Measurements from ENCODE around the gene LRRC74B.

Gene LRRC74B

GRCh38 chr22:21074102-21074715 is 28.5 kb downstream of the LRRC74B start:
- no peak for TF ChIP-seq CTCF (IDR thresholded peaks at IDR 0.05; ENCODE audit: control extremely low read depth, extremely low read depth, low read depth, missing control alignments)
- no peak for DNase-seq (ENCODE audit: extremely low spot score)
- POLR2A ChIA-PET = no interaction called here
- CTCF ChIA-PET = interaction anchor here (1.0 to 1.9 kb wide), 2 partner anchors 10 to 28 kb away, joined by 3 to 7 read pairs; no protein-coding TSS in a partner anchor

- ChIA-PET POLR2A (no interaction called here), CTCF (no interaction called here)
- no peak for TF ChIP-seq CTCF (IDR thresholded peaks at IDR 0.05; ENCODE audit: control extremely low read depth, extremely low read depth, low read depth, missing control alignments)
- no peak for DNase-seq (ENCODE audit: extremely low spot score)
These were observed 29.9 kb downstream of the LRRC74B start for GRCh38 chr22:21075516-21076138.

GRCh38 chr22:21076912-21077625 is 31.3 kb downstream of the LRRC74B start:
- no peak for DNase-seq (ENCODE audit: extremely low spot score)
- TF ChIP-seq CTCF (IDR thresholded peaks at IDR 0.05; ENCODE audit: control extremely low read depth, extremely low read depth, low read depth, missing control alignments) = no peak
- POLR2A ChIA-PET = no interaction called here
- CTCF ChIA-PET = no interaction called here

GRCh38 chr22:21077884-21078508 is 32.2 kb downstream of the LRRC74B start:
- ChIA-PET CTCF (no interaction called here), POLR2A (no interaction called here)
- no peak for TF ChIP-seq CTCF (IDR thresholded peaks at IDR 0.05; ENCODE audit: control extremely low read depth, extremely low read depth, low read depth, missing control alignments)
- DNase-seq (ENCODE audit: extremely low spot score) = no peak

- POLR2A ChIA-PET = no interaction called here
- CTCF ChIA-PET = no interaction called here
- no peak for DNase-seq (ENCODE audit: extremely low spot score)
These were observed 33.2 kb downstream of the LRRC74B start for GRCh38 chr22:21078916-21079315.

More at GRCh38 chr22:21078916-21079315, 33.2 kb downstream of the LRRC74B start:
- no peak for TF ChIP-seq CTCF (IDR thresholded peaks at IDR 0.05; ENCODE audit: control extremely low read depth, extremely low read depth, low read depth, missing control alignments)

All from GM10248 (cell line).